H1 (cell line): ENCODE data around the gene LIPI. TPM values are rescaled to one million over a fixed set of nuclear protein-coding genes. Genes with fewer than 3 reads are reported as not detected.
A peak's percentile ranks its signal among the peaks of the same experiment; 100 is the strongest.

Experiments
- CTCF ChIA-PET: fragments of 300-600 bp; sonication (Branson Sonifier 250); formaldehyde crosslinking; loops from one replicate; lab custom pipeline; 2021; ENCODE audit not compliant: partially characterized antibody; lab: Charles Lee
- POLR2A ChIA-PET: fragments of 300-600 bp; sonication (Branson Sonifier 250); formaldehyde crosslinking; loops from one replicate; lab custom pipeline; 2021; ENCODE audit warnings: inconsistent platforms; ENCODE audit not compliant: partially characterized antibody; lab: Charles Lee
- DNase-seq, 2 experiments: peaks; one replicate each; pipeline versions ENCODE4 v3.0.0 to v3.0.0-alpha.2; 2010 to 2022; ENCODE audit warnings: low spot score in 2 of 2, low read depth in 1 of 2, mixed read lengths in 1 of 2
- FAIRE-seq: peaks from 2 replicates; lab custom pipeline; 2011; peaks lifted over from hg19 to GRCh38; lab: Jason Lieb, UNC
- H2AFZ ChIP-seq: 2 replicates; pipeline ENCODE4 v1.8.1; 2012; ENCODE audit warnings: low read length, inconsistent platforms
- H2AK5ac ChIP-seq: 2 replicates; pipeline ENCODE4 v1.6.1; 2013; ENCODE audit warnings: low read depth, low read length
- H2BK120ac ChIP-seq: replicated peaks from 2 replicates; pipeline ENCODE3; 2013; ENCODE audit warnings: low read depth, low read length, inconsistent platforms
- H2BK12ac ChIP-seq: 2 replicates; pipeline ENCODE4 v1.6.1; 2013; ENCODE audit warnings: low read depth, low read length
- H2BK15ac ChIP-seq: 2 replicates; pipeline ENCODE4 v1.6.1; 2013; ENCODE audit warnings: low read length
- H2BK20ac ChIP-seq: 2 replicates; pipeline ENCODE4 v1.6.1; 2013; ENCODE audit warnings: low read length
- H2BK5ac ChIP-seq: 2 replicates; pipeline ENCODE4 v1.6.1; 2013; ENCODE audit warnings: low read depth, low read length
- H3K14ac ChIP-seq: 2 replicates; pipeline ENCODE4 v1.6.1; 2013; ENCODE audit warnings: inconsistent platforms; ENCODE audit not compliant: insufficient read length
- H3K18ac ChIP-seq: 2 replicates; pipeline ENCODE4 v1.6.1; 2013; ENCODE audit warnings: low read length; ENCODE audit errors: extremely low read depth
- H3K23ac ChIP-seq: 2 replicates; pipeline ENCODE4 v1.6.1; 2013; ENCODE audit warnings: inconsistent platforms; ENCODE audit not compliant: insufficient read length
- H3K23me2 ChIP-seq: 2 replicates; pipeline ENCODE4 v1.6.1; 2013; ENCODE audit warnings: low read depth, low read length
- H3K27ac ChIP-seq: 2 replicates; pipeline ENCODE4 v1.6.1; 2011; ENCODE audit warnings: low read depth, low read length, inconsistent platforms
- H3K27me3 ChIP-seq, 4 experiments: replicated peaks in 1 of 4; 1 replicate in 1 of 4; 2 replicates in 3 of 4; pipeline versions ENCODE4 v1.6.1 to v1.8.1; 2011 to 2013; ENCODE audit warnings: low read length in 3 of 4, mild to moderate bottlenecking in 3 of 4, inconsistent platforms in 2 of 4, mixed read lengths in 2 of 4, moderate library complexity in 1 of 4; ENCODE audit not compliant: control insufficient read depth in 3 of 4, insufficient read depth in 3 of 4; ENCODE audit errors: extremely low read depth in 1 of 4
- H3K36me3 ChIP-seq, 4 experiments: 2 replicates each; pipeline versions ENCODE4 v1.6.1 to v1.8.1; 2011 to 2013; ENCODE audit warnings: mild to moderate bottlenecking in 4 of 4, low read length in 3 of 4, moderate library complexity in 2 of 4, control low read depth in 1 of 4, inconsistent platforms in 1 of 4; ENCODE audit not compliant: insufficient read depth in 4 of 4, control insufficient read depth in 2 of 4
- H3K4ac ChIP-seq: replicated peaks from 2 replicates; pipeline ENCODE3; 2013; ENCODE audit warnings: low read length, low read depth, mixed read lengths, inconsistent platforms; ENCODE audit not compliant: insufficient read length
- H3K4me1 ChIP-seq, 4 experiments: replicated peaks in 1 of 4; 1 replicate in 1 of 4; 2 replicates in 3 of 4; pipeline versions ENCODE4 v1.6.1 to v1.8.1; 2011 to 2013; ENCODE audit warnings: low read length in 3 of 4, inconsistent platforms in 2 of 4, mixed read lengths in 1 of 4; ENCODE audit not compliant: insufficient read depth in 4 of 4, control insufficient read depth in 3 of 4
- H3K4me2 ChIP-seq, 2 experiments: 2 replicates each; pipeline versions ENCODE4 v1.6.1 to v1.8.1; 2011 to 2013; ENCODE audit warnings: low read depth in 2 of 2, low read length in 2 of 2, control low read depth in 1 of 2, inconsistent platforms in 1 of 2, mild to moderate bottlenecking in 1 of 2; ENCODE audit not compliant: insufficient read depth in 1 of 2
- H3K4me3 ChIP-seq, 4 experiments: fragments of 200-600, 300-600 bp in 1 of 4; sonication (generic), shearing (Covaris generic), sonication (Bioruptor Twin) in 1 of 4; 2 replicates each; pipeline versions ENCODE4 v1.5.1 to v1.8.1; 2011 to 2016; ENCODE audit warnings: low read length in 4 of 4, low read depth in 3 of 4, control low read depth in 2 of 4, inconsistent platforms in 2 of 4, mild to moderate bottlenecking in 2 of 4, mixed read lengths in 1 of 4, moderate library complexity in 1 of 4; ENCODE audit not compliant: insufficient read depth in 2 of 4; ENCODE audit errors: extremely low read depth in 1 of 4
- H3K56ac ChIP-seq: replicated peaks from 2 replicates; pipeline ENCODE3; 2013; ENCODE audit warnings: low read depth, mild to moderate bottlenecking, mixed read lengths, low read length, inconsistent platforms; ENCODE audit not compliant: insufficient read length
- H3K79me1 ChIP-seq: 2 replicates; pipeline ENCODE4 v1.6.1; 2013; ENCODE audit warnings: low read depth, low read length, control low read depth
- H3K79me2 ChIP-seq, 2 experiments: 2 replicates each; pipeline versions ENCODE4 v1.6.1 to v1.8.1; 2012 to 2013; ENCODE audit warnings: low read length in 2 of 2, mild to moderate bottlenecking in 2 of 2, inconsistent platforms in 1 of 2; ENCODE audit not compliant: insufficient read depth in 2 of 2, control insufficient read depth in 1 of 2
- H3K9ac ChIP-seq, 4 experiments: replicated peaks in 1 of 4; 1 replicate in 1 of 4; 2 replicates in 3 of 4; pipeline versions ENCODE4 v1.6.1 to v1.8.1; 2011 to 2013; ENCODE audit warnings: low read depth in 3 of 4, low read length in 3 of 4, control low read depth in 2 of 4, mild to moderate bottlenecking in 2 of 4, moderate library complexity in 2 of 4, inconsistent platforms in 1 of 4; ENCODE audit errors: extremely low read depth in 1 of 4
- H3K9me3 ChIP-seq, 2 experiments: 2 replicates each; pipeline versions ENCODE4 v1.6.1 to v1.8.1; 2012 to 2013; ENCODE audit warnings: mild to moderate bottlenecking in 2 of 2, moderate library complexity in 2 of 2, control low read depth in 1 of 2, inconsistent platforms in 1 of 2, low read depth in 1 of 2, low read length in 1 of 2, mixed read lengths in 1 of 2; ENCODE audit not compliant: insufficient read depth in 2 of 2
- H4K20me1 ChIP-seq, 2 experiments: replicated peaks in 1 of 2; 2 replicates each; pipeline versions ENCODE3 to v1.8.1; 2011 to 2013; ENCODE audit warnings: inconsistent platforms in 2 of 2, low read length in 2 of 2, mild to moderate bottlenecking in 1 of 2; ENCODE audit not compliant: insufficient read depth in 2 of 2, control insufficient read depth in 1 of 2
- H4K5ac ChIP-seq: 2 replicates; pipeline ENCODE4 v1.6.1; 2013; ENCODE audit warnings: low read length, low read depth, mixed read lengths, inconsistent platforms; ENCODE audit not compliant: insufficient read length
- H4K8ac ChIP-seq: 2 replicates; pipeline ENCODE4 v1.8.0; 2013; ENCODE audit warnings: mild to moderate bottlenecking, moderate library complexity, low read length, inconsistent platforms; ENCODE audit not compliant: insufficient read depth; ENCODE audit errors: extremely low read depth
- H4K91ac ChIP-seq: replicated peaks from 2 replicates; pipeline ENCODE3; 2013; ENCODE audit warnings: low read length, mixed read lengths, inconsistent platforms; ENCODE audit not compliant: insufficient read length
- BACH1 ChIP-seq: IDR thresholded peaks from 2 replicates; pipeline ENCODE4 v1.6.1; 2012; ENCODE audit warnings: low read length, improper control_type of control experiment
- CEBPB ChIP-seq: IDR thresholded peaks from 2 replicates; pipeline ENCODE4 v1.6.1; 2012; ENCODE audit warnings: low read depth, low read length
- CTCF ChIP-seq, 3 experiments: IDR thresholded peaks; 1 replicate in 2 of 3; 2 replicates in 1 of 3; pipeline versions ENCODE4 v1.5.1 to v1.6.1; 2011; ENCODE audit warnings: low read length in 3 of 3, mild to moderate bottlenecking in 3 of 3, inconsistent platforms in 2 of 3, low read depth in 1 of 3, moderate library complexity in 1 of 3; ENCODE audit not compliant: insufficient read depth in 1 of 3; ENCODE audit errors: control extremely low read depth in 1 of 3
- GABPA ChIP-seq: IDR thresholded peaks from 2 replicates; pipeline ENCODE4 v1.6.1; 2011; ENCODE audit warnings: mild to moderate bottlenecking, low read length, moderate library complexity, borderline replicate concordance; ENCODE audit not compliant: insufficient read depth
- POU5F1 ChIP-seq: IDR thresholded peaks from 2 replicates; pipeline ENCODE4 v1.6.1; 2011; ENCODE audit warnings: low read depth, mild to moderate bottlenecking, low read length, moderate library complexity
- RAD21 ChIP-seq, 2 experiments: IDR thresholded peaks in 1 of 2; conservative IDR thresholded peaks in 1 of 2; 2 replicates each; pipeline ENCODE4 v1.6.1; 2011; ENCODE audit warnings: low read depth in 2 of 2, low read length in 2 of 2, improper control_type of control experiment in 1 of 2, inconsistent platforms in 1 of 2, mild to moderate bottlenecking in 1 of 2, moderate library complexity in 1 of 2
- RFX5 ChIP-seq: IDR thresholded peaks from 2 replicates; pipeline ENCODE4 v1.6.1; 2011; ENCODE audit warnings: low read depth, low read length, improper control_type of control experiment, borderline replicate concordance
- SP4 ChIP-seq: IDR thresholded peaks from 2 replicates; pipeline ENCODE4 v1.6.1; 2012; ENCODE audit warnings: low read length, inconsistent platforms
- TEAD4 ChIP-seq: IDR thresholded peaks from 2 replicates; pipeline ENCODE4 v1.6.1; 2012; ENCODE audit warnings: low read depth, low read length, inconsistent platforms, mixed read lengths
- WGBS, 2 experiments: shearing (Covaris generic) in 1 of 2; methylation state at CpG; one replicate each; pipeline versions ENCODE4 v1.1.6 to v1.1.7; 2013 to 2015; ENCODE audit warnings: low lambda C conversion rate in 2 of 2, mixed read lengths in 2 of 2, inconsistent platforms in 1 of 2, low coverage in 1 of 2, missing lambda C conversion rate in 1 of 2; ENCODE audit not compliant: insufficient replicate concordance in 2 of 2, insufficient coverage in 1 of 2, insufficient read length in 1 of 2; ENCODE audit errors: extremely low coverage in 1 of 2, missing lambda C conversion rate in 1 of 2; 5-methylcytosine and 5-hydroxymethylcytosine counted together
- polyA plus RNA-seq, 7 experiments: library from polyadenylated mRNA; depleted of rRNA in 3 of 7; stranded (reverse) in 5 of 7; unstranded in 2 of 7; fragments of >200 nt in 5 of 7; fragments of 200-250 nt in 2 of 7; gene quantifications; 1 replicate in 5 of 7; 2 replicates in 1 of 7; 4 replicates in 1 of 7; pipeline versions ENCODE4 v1.2.1 to v1.2.3, GENCODE V29; 2011 to 2013; ENCODE audit warnings: missing spikeins in 2 of 7, mixed read lengths in 2 of 7
- total RNA-seq: library from RNA; stranded (reverse); fragmentation: NEBNext Ultra II Directional; extraction: Animal tissue kit (Norgen Biotek cat#: 25700); gene quantifications from 2 replicates; pipeline ENCODE4 v1.2.1, GENCODE V29; 2021

Gene LIPI
- total and polyA plus RNA-seq, 2 of the 8 experiments (the other 6 are each of a cell fraction or from before 2014, with no cell fraction given) = not detected

DNA sequence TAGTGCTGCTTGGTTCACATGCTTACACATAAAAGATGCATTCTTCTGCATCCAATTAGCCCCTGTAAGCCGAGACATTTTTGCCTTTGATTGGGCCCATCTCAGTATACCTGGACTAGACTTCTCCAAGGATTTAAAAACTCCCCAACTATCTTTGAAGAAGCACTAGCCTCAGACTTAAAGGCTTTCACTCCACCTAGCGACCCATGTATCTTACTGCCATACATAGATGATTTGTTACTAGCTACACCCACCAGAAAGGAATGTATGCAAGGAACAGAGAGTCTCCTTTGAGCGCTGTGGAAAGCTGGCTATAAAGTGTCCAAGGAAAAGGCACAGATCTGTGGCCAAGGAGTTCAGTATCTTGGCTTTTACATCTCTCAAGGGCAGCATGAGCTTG, 91.7 kb downstream of the LIPI start:
- H2BK5ac ChIP-seq = no peak overlapping the region
- H2BK15ac ChIP-seq = no peak overlapping the region
- H3K4me3 ChIP-seq = no peak overlapping the region
- H3K56ac ChIP-seq = no peak overlapping the region
- no peak overlapping the region for H4K91ac ChIP-seq
- DNase-seq (no peak), FAIRE-seq (no peak)
- H3K9me3 ChIP-seq = no peaks in the 10 kb centered on the region
- no peak overlapping the region for H2AK5ac ChIP-seq
- H3K4me1 ChIP-seq = peaks cover 0 to 2% (median under 1%) of the 10 kb centered on the region in 4 experiments; a peak in 2 of 7 replicates
- H2BK120ac ChIP-seq = no peak overlapping the region
- no peak overlapping the region for H3K27ac ChIP-seq
- H2BK20ac ChIP-seq = no peak overlapping the region
- H4K20me1 ChIP-seq = no peaks in the 10 kb centered on the region
- no peaks in the 10 kb centered on the region for H3K23me2 ChIP-seq
- no peaks in the 10 kb centered on the region for H3K79me1 ChIP-seq
- no peaks in the 10 kb centered on the region for H3K36me3 ChIP-seq
- no peaks in the 10 kb centered on the region for H3K27me3 ChIP-seq
- H3K14ac ChIP-seq = no peak overlapping the region
- POLR2A ChIA-PET = interaction anchor here (1.5 kb wide), 1 partner anchor 20 kb away, joined by 4 read pairs; no protein-coding TSS in a partner anchor
- H3K18ac ChIP-seq = no peak overlapping the region
- H2BK12ac ChIP-seq = no peak overlapping the region
- no peak overlapping the region for H4K5ac ChIP-seq
- no peak overlapping the region for H3K4ac ChIP-seq
- no peak overlapping the region for H3K23ac ChIP-seq
- H2AFZ ChIP-seq = no peak overlapping the region
- no peak for TF ChIP-seq TEAD4
- no peak for TF ChIP-seq BACH1
- TF ChIP-seq GABPA = no peak
- TF ChIP-seq SP4 = no peak
- no peak for TF ChIP-seq POU5F1
- TF ChIP-seq RAD21 (IDR thresholded peaks at IDR 0.05 in 1 of 2, conservative IDR thresholded peaks at IDR 0.05 in 1 of 2; ENCODE audit: low read depth in 2 of 2, low read length in 2 of 2) = peak; percentile 66 to 72
- peak in 2 of 3 experiments; percentile 27 to 54; a peak in 2 of 4 replicates for TF ChIP-seq CTCF (IDR thresholded peaks at IDR 0.05; ENCODE audit: control extremely low read depth in 1 of 3, insufficient read depth in 1 of 3, low read depth in 1 of 3, low read length in 3 of 3)
- TF ChIP-seq RFX5 = no peak
- no peak for TF ChIP-seq CEBPB
- no peak overlapping the region for H3K4me2 ChIP-seq
- no peak overlapping the region for H3K9ac ChIP-seq
- CTCF ChIA-PET = interaction anchor here (0.7 to 2.1 kb wide), 18 partner anchors 10 to 1386 kb away, joined by 3 to 17 read pairs (median 4); no protein-coding TSS in a partner anchor
- 52% methylated on average over 3 of the region's 3 CpGs; no CpG with 5 or more reads in 1 of the 2 experiments for WGBS, 2 experiments
- no peak overlapping the region for H4K8ac ChIP-seq
- H3K79me2 ChIP-seq = no peaks in the 10 kb centered on the region
